KMS-11 (cell line): ENCODE results near the gene LTF.

Experiments used
- H2AFZ ChIP-seq: fragments of 200-600 bp; sonication (generic); 2 replicates; pipeline ENCODE4 v1.6.1; 2016; ENCODE audit warnings: antibody characterized with exemption, mixed run types, low read depth
- H3K27ac ChIP-seq: fragments of 200-600 bp; sonication (generic); 2 replicates; pipeline ENCODE4 v1.6.1; 2016; ENCODE audit warnings: mild to moderate bottlenecking, mixed run types
- H3K27me3 ChIP-seq: fragments of 200-600 bp; sonication (generic); 2 replicates; pipeline ENCODE4 v1.6.1; 2017; ENCODE audit warnings: mild to moderate bottlenecking, low read depth, mixed run types, moderate library complexity; ENCODE audit not compliant: insufficient read depth
- H3K36me3 ChIP-seq: fragments of 200-600 bp; sonication (generic); 2 replicates; pipeline ENCODE4 v1.6.1; 2017; ENCODE audit warnings: mild to moderate bottlenecking, mixed run types; ENCODE audit not compliant: insufficient read depth
- H3K4me1 ChIP-seq: fragments of 200-600 bp; sonication (generic); 2 replicates; pipeline ENCODE4 v1.6.1; 2016; ENCODE audit warnings: mild to moderate bottlenecking, low read depth, mixed run types; ENCODE audit not compliant: poor library complexity, severe bottlenecking
- H3K4me2 ChIP-seq: fragments of 200-600 bp; sonication (generic); 2 replicates; pipeline ENCODE4 v1.7.0; 2016; ENCODE audit warnings: mild to moderate bottlenecking, mixed run types
- H3K4me3 ChIP-seq: fragments of 200-600 bp; sonication (generic); IDR thresholded peaks from 2 replicates; pipeline ENCODE4 v1.6.1; 2017; ENCODE audit warnings: low read depth, low read length, mixed read lengths; ENCODE audit not compliant: insufficient read depth
- H3K79me2 ChIP-seq: fragments of 200-600 bp; sonication (generic); 2 replicates; pipeline ENCODE4 v1.6.1; 2016; ENCODE audit warnings: low read depth, mixed run types; ENCODE audit not compliant: insufficient read depth
- H3K9ac ChIP-seq: fragments of 200-600 bp; sonication (generic); 2 replicates; pipeline ENCODE4 v1.6.1; 2016; ENCODE audit warnings: mild to moderate bottlenecking, mixed run types
- H4K20me1 ChIP-seq: fragments of 200-600 bp; sonication (generic); 2 replicates; pipeline ENCODE4 v1.6.1; 2016; ENCODE audit warnings: mild to moderate bottlenecking, mixed run types; ENCODE audit not compliant: insufficient read depth
- CTCF ChIP-seq: fragments of 200-600 bp; sonication (generic); conservative IDR thresholded peaks from 2 replicates; pipeline ENCODE4 v1.6.1; 2017; ENCODE audit warnings: low read depth, mild to moderate bottlenecking, antibody characterized with exemption, low read length, moderate library complexity, mixed read lengths

LTF gene

GRCh38 chr3:46506526-46506925 lies 41.8 kb upstream of the LTF start:
- TF ChIP-seq CTCF, result no peak
- no peaks in the 10 kb centered on the region for H3K79me2 ChIP-seq
- peak overlapping the region; percentile 66 for H3K4me2 ChIP-seq
- no peaks in the 10 kb centered on the region for H4K20me1 ChIP-seq
- H3K4me1 ChIP-seq, result peaks cover 25% of the 10 kb centered on the region
- H2AFZ ChIP-seq, result peak overlapping the region; percentile 49; the same call in 1 of the 2 replicates
- H3K27ac ChIP-seq, result peak overlapping the region; percentile 38; the same call in 1 of the 2 replicates
- H3K9ac ChIP-seq, result no peak overlapping the region
- no peaks in the 10 kb centered on the region for H3K36me3 ChIP-seq
- no peaks in the 10 kb centered on the region for H3K27me3 ChIP-seq
- no peak overlapping the region for H3K4me3 ChIP-seq

- Histone ChIP-seq H2AFZ (peak overlapping the region; percentile 49), H3K27ac (peak overlapping the region; percentile 38; the same call in 1 of the 2 replicates), H3K27me3 (no peaks in the 10 kb centered on the region), H3K79me2 (no peaks in the 10 kb centered on the region), H3K4me2 (peak overlapping the region; percentile 66), H4K20me1 (no peaks in the 10 kb centered on the region), H3K9ac (no peak overlapping the region), H3K36me3 (no peaks in the 10 kb centered on the region), H3K4me3 (no peak overlapping the region), H3K4me1 (peaks cover 25% of the 10 kb centered on the region)
- TF ChIP-seq CTCF, result no peak
Observed at GRCh38 chr3:46505953-46506352, 41.2 kb upstream of the LTF start.

- H3K27ac ChIP-seq, result no peak overlapping the region
- no peak overlapping the region for H2AFZ ChIP-seq
- H3K4me1 ChIP-seq, result peaks cover 25% of the 10 kb centered on the region
- H3K36me3 ChIP-seq, result no peaks in the 10 kb centered on the region
- H4K20me1 ChIP-seq, result no peaks in the 10 kb centered on the region
- no peak overlapping the region for H3K9ac ChIP-seq
- no peak for TF ChIP-seq CTCF
- peak overlapping the region; percentile 29; the same call in 1 of the 2 replicates for H3K4me2 ChIP-seq
- H3K79me2 ChIP-seq, result no peaks in the 10 kb centered on the region
- H3K27me3 ChIP-seq, result no peaks in the 10 kb centered on the region
- H3K4me3 ChIP-seq, result no peak overlapping the region
Observed at GRCh38 chr3:46504789-46505188, 40.1 kb upstream of the LTF start.

GRCh38 chr3:46503200-46503874 lies 38.6 kb upstream of the LTF start:
- Histone ChIP-seq H3K36me3 (no peaks in the 10 kb centered on the region), H3K4me1 (peaks cover 25% of the 10 kb centered on the region), H3K4me2 (no peak overlapping the region), H2AFZ (no peak overlapping the region), H3K27me3 (no peaks in the 10 kb centered on the region), H3K27ac (no peak overlapping the region), H3K79me2 (no peaks in the 10 kb centered on the region), H3K4me3 (no peak overlapping the region), H4K20me1 (no peaks in the 10 kb centered on the region), H3K9ac (no peak overlapping the region)
- TF ChIP-seq CTCF, result no peak
